ENCODE measurements around the gene LRRC3B. TPM values are rescaled to one million over a fixed set of nuclear protein-coding genes. Genes with fewer than 3 reads are reported as not detected.

Gene LRRC3B
- total and polyA plus RNA-seq, 2 donors (not counting 1 experiment from before 2014, with no cell fraction given) = not detected

DNA sequence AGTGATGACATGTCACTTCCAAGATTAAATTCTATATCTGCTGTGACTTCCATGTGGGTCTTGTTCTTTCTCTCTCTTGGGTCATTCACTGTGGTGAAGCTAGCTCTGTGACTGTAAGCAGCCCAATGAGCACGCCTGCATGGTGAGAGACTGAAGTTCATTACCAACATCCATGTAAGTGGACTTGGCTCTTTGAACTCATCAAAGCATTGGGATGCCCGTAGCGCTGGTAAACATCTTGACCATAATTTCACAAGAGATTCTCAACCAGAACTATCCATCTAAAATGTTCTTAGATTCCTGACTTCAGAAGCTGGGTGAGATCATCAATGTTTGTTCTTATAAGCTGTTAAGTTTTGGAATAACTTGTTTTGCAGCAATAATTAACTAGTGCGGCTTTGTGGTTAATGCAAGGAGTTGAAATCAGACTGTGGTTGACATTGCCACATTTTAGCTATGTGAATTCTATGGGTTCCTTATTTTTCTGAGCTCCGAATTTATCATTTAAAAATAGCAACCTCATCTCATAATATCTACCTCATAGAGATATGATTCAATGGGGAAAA lies 31.6 kb upstream of the LRRC3B start:
- H3K4me3 ChIP-seq (ENCODE audit: control extremely low read depth in 1 of 5, extremely low read depth in 1 of 5, insufficient read depth in 1 of 5, low read depth in 2 of 5, low read length in 4 of 5) = no peak overlapping the region
- no peaks in the 10 kb centered on the region for H3K36me3 ChIP-seq (replicated peaks in 1 of 2; ENCODE audit: control extremely low read depth in 1 of 2, control insufficient read depth in 1 of 2, extremely low read depth in 1 of 2, insufficient read depth in 2 of 2, low read length in 1 of 2)
- H3K9me3 Mint-ChIP-seq (ENCODE audit: insufficient read depth) = no peaks in the 10 kb centered on the region
- CTCF ChIA-PET = no interaction called here
- H2AFZ ChIP-seq (ENCODE audit: insufficient read depth, low read depth, low read length, poor library complexity, severe bottlenecking) = no peak overlapping the region
- no peak for ATAC-seq (ENCODE audit: low read depth)
- no peaks in the 10 kb centered on the region for H3K9me3 ChIP-seq (ENCODE audit: control extremely low read depth in 1 of 3, control insufficient read depth in 2 of 3, insufficient read depth in 1 of 3, low read length in 2 of 3)
- no peaks in the 10 kb centered on the region for H3K4me1 Mint-ChIP-seq
- POLR2A ChIA-PET = no interaction called here
- no peak overlapping the region for H3K27ac ChIP-seq (ENCODE audit: low read length in 2 of 2)
- H3K4me2 ChIP-seq (replicated peaks; ENCODE audit: low read depth, low read length, poor library complexity, severe bottlenecking) = no peak overlapping the region
- 90% methylated on average over 2 of the region's 5 CpGs for WGBS (ENCODE audit: insufficient coverage)
- intact Hi-C loops (cut with micrococcal nuclease) = no loop called here
- H3K4me3 Mint-ChIP-seq = no peak overlapping the region
- no peak overlapping the region for H3K9ac ChIP-seq (ENCODE audit: low read length)
- no peak for DNase-seq
- H3K79me2 ChIP-seq (ENCODE audit: control insufficient read depth, insufficient read depth, low read length) = no peaks in the 10 kb centered on the region
- H3K27ac Mint-ChIP-seq = no peak overlapping the region
- H3K4me1 ChIP-seq (ENCODE audit: control insufficient read depth in 2 of 2, insufficient read depth in 2 of 2, low read length in 2 of 2) = no peaks in the 10 kb centered on the region
- TF ChIP-seq EZH2 (IDR thresholded peaks at IDR 0.05; ENCODE audit: borderline replicate concordance, insufficient read depth, low read depth, low read length, poor library complexity, severe bottlenecking) = no peak
- TF ChIP-seq, protein P1, sequence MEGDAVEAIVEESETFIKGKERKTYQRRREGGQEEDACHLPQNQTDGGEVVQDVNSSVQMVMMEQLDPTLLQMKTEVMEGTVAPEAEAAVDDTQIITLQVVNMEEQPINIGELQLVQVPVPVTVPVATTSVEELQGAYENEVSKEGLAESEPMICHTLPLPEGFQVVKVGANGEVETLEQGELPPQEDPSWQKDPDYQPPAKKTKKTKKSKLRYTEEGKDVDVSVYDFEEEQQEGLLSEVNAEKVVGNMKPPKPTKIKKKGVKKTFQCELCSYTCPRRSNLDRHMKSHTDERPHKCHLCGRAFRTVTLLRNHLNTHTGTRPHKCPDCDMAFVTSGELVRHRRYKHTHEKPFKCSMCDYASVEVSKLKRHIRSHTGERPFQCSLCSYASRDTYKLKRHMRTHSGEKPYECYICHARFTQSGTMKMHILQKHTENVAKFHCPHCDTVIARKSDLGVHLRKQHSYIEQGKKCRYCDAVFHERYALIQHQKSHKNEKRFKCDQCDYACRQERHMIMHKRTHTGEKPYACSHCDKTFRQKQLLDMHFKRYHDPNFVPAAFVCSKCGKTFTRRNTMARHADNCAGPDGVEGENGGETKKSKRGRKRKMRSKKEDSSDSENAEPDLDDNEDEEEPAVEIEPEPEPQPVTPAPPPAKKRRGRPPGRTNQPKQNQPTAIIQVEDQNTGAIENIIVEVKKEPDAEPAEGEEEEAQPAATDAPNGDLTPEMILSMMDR (IDR thresholded peaks at IDR 0.05) = no peak
- no peaks in the 10 kb centered on the region for H4K20me1 ChIP-seq (ENCODE audit: control insufficient read depth, insufficient read depth, low read length, poor library complexity, severe bottlenecking)
- H3K27me3 Mint-ChIP-seq = no peaks in the 10 kb centered on the region
- no peaks in the 10 kb centered on the region for H3K27me3 ChIP-seq (replicated peaks in 1 of 4; ENCODE audit: control extremely low read depth in 1 of 4, control insufficient read depth in 3 of 4, insufficient read depth in 4 of 4, low read length in 3 of 4)

DNA sequence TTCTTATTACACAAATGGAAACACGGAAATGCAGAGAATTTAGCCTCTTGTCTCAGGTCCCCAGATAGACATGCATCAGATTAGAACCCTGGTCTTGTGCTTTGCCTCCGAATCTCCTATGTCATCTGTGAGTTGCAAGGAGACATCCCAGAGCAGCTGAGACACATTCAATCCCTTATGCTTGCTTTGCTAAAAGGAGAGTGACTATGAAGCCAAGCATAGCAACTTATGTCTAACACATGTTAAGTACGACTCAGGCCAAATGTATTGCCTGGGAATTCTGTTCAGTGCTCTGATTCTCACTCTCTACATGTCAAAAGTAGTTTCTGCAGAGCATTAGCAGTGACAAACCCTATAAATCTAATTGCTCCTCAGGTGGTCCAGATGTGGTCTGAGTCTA lies 30.6 kb upstream of the LRRC3B start:
- Histone ChIP-seq H3K4me2 (replicated peaks; ENCODE audit: low read depth, low read length, poor library complexity, severe bottlenecking) (no peak overlapping the region), H3K9ac (ENCODE audit: low read length) (no peak overlapping the region), H3K79me2 (ENCODE audit: control insufficient read depth, insufficient read depth, low read length) (no peaks in the 10 kb centered on the region), H3K27ac (ENCODE audit: low read length in 2 of 2) (no peak overlapping the region), H3K4me1 (ENCODE audit: control insufficient read depth in 2 of 2, insufficient read depth in 2 of 2, low read length in 2 of 2) (no peaks in the 10 kb centered on the region), H3K27me3 (replicated peaks in 1 of 4; ENCODE audit: control extremely low read depth in 1 of 4, control insufficient read depth in 3 of 4, insufficient read depth in 4 of 4, low read length in 3 of 4) (no peaks in the 10 kb centered on the region), H2AFZ (ENCODE audit: insufficient read depth, low read depth, low read length, poor library complexity, severe bottlenecking) (no peak overlapping the region), H3K9me3 (ENCODE audit: control extremely low read depth in 1 of 3, control insufficient read depth in 2 of 3, insufficient read depth in 1 of 3, low read length in 2 of 3) (no peaks in the 10 kb centered on the region), H3K36me3 (replicated peaks in 1 of 2; ENCODE audit: control extremely low read depth in 1 of 2, control insufficient read depth in 1 of 2, extremely low read depth in 1 of 2, insufficient read depth in 2 of 2, low read length in 1 of 2) (no peaks in the 10 kb centered on the region), H4K20me1 (ENCODE audit: control insufficient read depth, insufficient read depth, low read length, poor library complexity, severe bottlenecking) (no peaks in the 10 kb centered on the region), H3K4me3 (ENCODE audit: control extremely low read depth in 1 of 5, extremely low read depth in 1 of 5, insufficient read depth in 1 of 5, low read depth in 2 of 5, low read length in 4 of 5) (no peak overlapping the region)
- Mint-ChIP-seq H3K4me1 (no peaks in the 10 kb centered on the region), H3K9me3 (ENCODE audit: insufficient read depth) (no peaks in the 10 kb centered on the region), H3K27me3 (no peaks in the 10 kb centered on the region), H3K4me3 (no peak overlapping the region), H3K27ac (no peak overlapping the region)
- intact Hi-C loops (cut with micrococcal nuclease) = no loop called here
- DNase-seq = no peak
- WGBS (ENCODE audit: insufficient coverage) = 94% methylated on average over 2 of the region's 3 CpGs
- CTCF ChIA-PET = no interaction called here
- TF ChIP-seq, protein P1 (IDR thresholded peaks at IDR 0.05) = no peak
- TF ChIP-seq EZH2 (IDR thresholded peaks at IDR 0.05; ENCODE audit: borderline replicate concordance, insufficient read depth, low read depth, low read length, poor library complexity, severe bottlenecking) = no peak
- ATAC-seq (ENCODE audit: low read depth) = no peak
- POLR2A ChIA-PET = no interaction called here
